Stimulated activated CD4-positive, alpha-beta T cell treated with anti-CD3 and anti-CD28 coated beads, Interleukin-4, amount 100 ng/mL, for 48 hours (primary cell): ENCODE results near the gene NUP210L.
"Not testable (repeated sequence)": the region's sequence is repeated elsewhere in the genome, so short reads cannot be mapped to it uniquely, and the experiment has no call there.

Source experiments
- DNase-seq, 2 donors: peaks; one replicate each; pipeline ENCODE4 v3.0.0-alpha.2; 2020; ENCODE audit warnings: low read depth in 2 of 2

Gene NUP210L

GRCh38 chr1:153995202-153995601, 159.7 kb downstream of the NUP210L start:
- no peak for DNase-seq

DNA sequence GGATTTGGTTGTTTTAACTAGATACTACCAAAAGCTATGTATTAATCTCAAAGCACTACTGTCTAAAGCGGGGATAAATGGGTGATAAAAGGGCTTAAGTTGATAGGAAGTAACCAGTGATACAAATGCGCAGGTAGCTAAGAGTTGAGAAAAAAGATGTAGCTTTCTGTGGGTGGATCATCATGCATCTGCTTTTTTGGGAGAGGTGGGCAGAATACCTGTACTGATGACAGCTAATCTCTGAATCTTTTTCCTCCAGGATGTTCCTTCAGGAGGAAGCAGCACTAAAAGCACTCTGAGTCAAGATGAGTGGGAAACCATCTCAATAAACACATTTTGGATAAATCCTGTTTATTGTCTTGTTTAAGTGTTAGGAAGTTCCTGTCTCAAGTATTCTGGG, 163.1 kb downstream of the NUP210L start:
- no peak for DNase-seq

- no peak for DNase-seq
Measured at GRCh38 chr1:153991151-153991630, 163.7 kb downstream of the NUP210L start.

GRCh38 chr1:153990468-153991150, 164.3 kb downstream of the NUP210L start, which contains the start of gene RPS27:
Gene RPS27 (plus strand): TSS chr1:153990762. CDS start chr1:153990797, 35 bp downstream.
- DNase-seq = peak; percentile 58 to 79

DNA sequence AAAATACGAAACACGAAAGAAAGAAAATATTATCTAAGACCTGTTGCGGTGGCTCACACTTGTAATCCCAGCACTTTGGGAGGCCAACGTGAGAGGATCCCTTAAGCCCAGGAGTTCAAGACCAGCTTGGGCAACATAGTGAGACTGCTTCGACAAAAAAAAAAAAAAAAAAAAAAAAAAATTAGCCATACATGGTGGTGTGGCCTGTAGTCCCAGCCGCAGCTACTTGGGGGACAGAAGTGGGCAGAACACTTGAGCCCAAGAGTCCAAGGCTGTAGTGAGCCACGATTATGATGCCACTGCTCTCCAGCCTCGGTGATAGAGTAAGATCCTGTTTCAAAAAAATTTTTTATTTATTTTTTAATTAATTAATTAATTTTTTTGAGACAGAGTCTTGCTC, 167.3 kb downstream of the NUP210L start:
- DNase-seq = no peak

DNA sequence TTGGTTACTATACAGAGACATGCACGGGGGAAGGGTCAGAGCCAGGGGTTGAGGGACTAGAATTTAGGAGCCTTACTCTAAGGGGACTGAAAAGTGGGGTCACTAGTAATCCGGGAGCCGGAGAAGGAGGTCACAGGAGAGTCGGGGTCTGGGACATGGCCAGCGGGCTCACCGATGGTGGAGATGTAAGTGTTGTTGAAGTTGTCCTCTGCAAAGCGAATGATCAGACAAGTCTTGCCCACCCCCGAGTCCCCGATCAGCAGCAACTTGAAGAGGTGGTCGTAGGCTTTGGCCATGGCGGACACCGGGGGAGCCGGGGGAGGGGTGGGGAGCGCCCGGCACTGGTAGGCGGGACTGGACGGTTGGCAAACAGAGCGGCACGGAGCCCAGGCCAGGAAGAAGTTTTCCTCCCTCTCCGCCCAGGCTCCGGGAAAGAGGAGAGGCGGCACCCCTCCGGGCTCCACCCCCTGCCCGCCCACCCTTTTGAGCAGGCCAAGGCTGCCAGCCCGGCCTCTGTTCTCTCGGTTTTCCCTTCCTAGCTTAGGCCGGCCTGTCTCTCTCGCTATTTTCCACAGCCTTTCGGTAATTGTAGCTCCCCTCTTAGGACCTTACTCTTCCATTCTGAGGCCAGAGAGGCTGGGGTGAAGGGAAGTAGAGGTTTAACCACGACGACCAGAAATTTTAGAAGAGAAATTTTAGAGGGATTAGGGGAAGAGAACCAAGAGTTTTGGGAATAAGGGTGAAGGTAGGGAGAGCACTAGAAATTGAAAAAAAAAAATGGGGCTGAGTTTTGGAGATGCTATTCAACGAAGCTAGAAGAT, 168.7 kb downstream of the NUP210L start, which contains the start of gene RAB13:
TSS of gene RAB13 (minus strand) at position 399 of the 821 bp plus-strand sequence. CDS start at position 296, 103 bp downstream.
- DNase-seq = no peak

GRCh38 chr1:153985341-153985912, 169.4 kb downstream of the NUP210L start:
- peak in 1 of 2 donors; percentile 47 for DNase-seq

DNA sequence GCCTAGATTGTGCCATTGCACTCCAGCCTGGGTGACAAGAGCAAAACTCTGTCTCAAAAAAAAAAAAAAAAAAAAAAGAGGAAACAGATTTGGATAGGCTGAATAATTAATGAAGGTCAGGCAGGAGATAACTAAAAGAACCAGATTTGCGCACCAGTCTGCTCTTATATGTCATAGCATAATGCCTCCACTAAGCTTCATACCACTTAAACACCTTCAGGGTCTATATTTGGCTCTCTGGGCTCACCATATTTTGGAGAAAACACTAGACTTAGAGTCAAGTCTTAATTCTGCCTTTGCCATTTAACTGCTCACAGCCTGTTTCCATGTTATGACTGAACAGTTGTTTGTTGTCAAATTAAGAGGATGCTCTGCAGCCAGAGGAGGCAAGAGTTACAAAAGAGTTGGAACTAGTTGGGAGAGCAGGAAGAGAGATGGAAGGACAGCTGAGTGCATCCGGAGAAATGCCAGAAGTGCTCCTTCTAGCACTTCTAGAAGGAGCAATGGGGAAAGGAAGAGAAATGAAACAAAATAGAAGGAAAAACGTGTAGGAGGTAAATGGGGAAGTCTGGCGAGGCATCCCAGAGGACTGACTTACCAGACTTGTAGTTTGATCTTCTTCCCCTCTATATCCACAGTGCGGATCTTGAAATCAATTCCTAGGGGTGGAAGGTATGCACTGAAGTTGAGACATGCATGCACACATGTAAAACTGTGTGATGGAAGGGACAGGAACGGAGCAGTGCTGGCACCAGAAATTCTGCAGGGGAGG, 170.6 kb downstream of the NUP210L start:
- no peak for DNase-seq

DNA sequence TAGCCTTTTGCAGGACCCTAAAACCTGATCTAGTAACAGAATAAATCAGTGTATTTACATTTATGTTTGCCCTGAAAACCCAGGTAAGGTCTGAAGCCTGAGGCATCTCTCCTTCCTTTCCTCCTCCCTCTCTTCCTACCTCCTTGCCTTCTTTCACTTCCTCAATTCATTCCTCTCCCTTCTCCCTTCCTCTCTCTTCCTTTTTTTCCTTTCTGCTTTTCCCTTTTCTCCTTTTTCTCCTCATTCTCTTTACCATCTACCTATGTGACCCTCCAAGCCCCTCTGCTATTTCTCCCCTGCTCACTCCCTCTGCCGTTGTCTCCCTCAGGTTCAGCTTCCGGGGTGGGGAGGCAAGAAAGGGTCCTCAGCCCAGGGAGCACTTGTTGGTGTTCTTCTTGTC, 173.1 kb downstream of the NUP210L start:
- DNase-seq = not testable (repeated sequence)

GRCh38 chr1:153979091-153979490, 175.8 kb downstream of the NUP210L start:
- not testable (repeated sequence) for DNase-seq

DNA sequence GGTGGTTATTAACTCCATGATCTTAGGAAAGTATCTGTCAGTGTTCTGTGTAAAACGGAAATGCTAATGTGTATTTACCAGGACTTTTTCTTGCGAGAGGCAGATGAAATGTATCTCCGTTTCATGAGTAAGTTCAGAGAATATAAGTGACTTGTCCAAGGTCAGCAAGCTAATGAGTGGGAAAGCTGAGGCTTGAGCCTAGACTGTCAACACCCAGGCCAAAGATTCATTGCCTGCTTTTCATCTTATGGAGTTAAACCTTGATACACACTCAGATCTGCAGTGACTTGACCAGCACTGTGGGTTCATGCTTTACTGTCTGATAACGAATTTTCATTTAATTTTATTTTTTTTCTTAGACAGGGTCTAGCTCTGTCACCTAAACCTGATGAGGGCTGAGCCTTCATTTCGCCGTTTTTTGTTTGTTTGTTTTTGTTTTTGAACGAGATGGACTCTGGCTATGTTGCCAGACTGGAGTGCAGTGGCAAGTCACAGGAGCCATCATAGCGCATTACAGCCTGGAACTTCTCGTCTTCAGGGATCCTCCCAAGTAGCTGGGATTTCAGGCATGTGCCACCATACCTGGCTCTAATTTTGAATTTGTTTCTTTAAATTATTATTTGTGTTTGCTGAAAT, 176.5 kb downstream of the NUP210L start:
- DNase-seq = no peak

DNA sequence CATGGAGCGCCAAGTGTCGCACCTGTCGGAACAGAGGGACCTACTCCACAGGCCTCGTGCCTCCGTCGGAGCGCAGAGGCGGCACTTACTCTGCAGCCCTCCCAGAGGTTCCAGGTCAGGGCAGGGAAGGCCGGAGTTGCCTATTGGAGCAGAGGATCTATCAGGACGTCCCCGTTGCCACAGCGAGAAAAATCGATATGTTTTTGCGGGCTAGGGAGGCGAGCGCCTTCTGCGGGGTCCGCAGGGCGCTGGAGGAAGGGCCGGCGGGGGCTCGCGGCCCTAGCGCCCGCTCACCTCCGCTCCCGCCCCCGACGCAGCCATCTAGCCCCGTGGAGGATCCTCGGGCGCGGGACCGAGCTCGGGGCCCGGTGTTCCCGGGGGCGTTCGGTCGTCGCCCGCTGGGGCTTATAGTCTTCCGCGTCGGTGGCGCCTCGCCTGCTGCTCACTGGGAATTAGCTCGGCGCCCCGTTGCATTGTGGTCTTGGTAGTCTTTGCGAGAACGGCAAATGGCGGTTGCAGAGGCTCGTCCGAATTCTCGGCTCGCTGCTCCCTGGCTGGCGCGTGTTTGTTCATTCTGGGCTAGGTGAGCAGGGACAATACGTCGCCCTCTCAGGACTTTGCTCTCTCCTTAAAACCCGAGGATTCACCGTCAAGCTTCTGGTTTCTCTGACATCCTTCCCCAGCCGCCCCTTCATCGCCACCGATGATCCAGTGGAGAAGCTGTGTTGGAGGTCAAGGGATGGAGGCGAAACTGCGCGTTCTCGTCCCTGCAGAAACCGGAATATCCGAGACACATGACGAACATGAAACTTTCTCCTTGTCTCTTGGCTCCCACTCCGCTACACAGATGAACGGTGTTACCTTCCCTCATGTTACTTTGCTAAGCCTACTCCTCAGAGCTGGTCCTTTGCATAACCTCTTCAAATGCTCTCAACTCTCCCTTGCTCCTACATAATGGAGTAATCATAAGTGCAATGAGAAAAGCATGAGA, 177.3 kb downstream of the NUP210L start, which contains the start of gene JTB:
TSS of gene JTB (minus strand) at position 425 of the 991 bp plus-strand sequence. CDS start at position 3, 422 bp downstream.
- peak; percentile 75 to 84 for DNase-seq

DNA sequence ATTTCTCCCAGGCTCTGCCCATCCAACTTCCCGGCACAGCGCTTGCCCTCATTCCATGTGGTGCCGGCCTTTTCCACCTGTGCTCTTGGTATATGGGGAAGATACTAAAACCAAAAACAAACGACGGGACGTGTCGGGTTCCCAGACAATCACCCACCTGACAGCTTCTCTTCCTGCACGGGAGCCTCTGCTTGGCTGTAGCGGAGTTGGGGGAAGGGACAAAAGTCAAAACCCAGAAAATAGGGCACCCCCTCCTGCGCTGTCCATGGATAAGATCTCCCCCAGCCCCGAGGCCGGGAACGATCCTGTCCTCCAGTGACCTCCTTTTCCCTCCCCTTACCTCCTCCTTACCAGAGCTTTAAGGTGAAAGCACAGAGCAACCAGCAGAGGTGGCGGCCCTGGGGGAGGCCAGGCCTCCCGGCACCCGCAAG, 178.0 kb downstream of the NUP210L start:
- no peak for DNase-seq

DNA sequence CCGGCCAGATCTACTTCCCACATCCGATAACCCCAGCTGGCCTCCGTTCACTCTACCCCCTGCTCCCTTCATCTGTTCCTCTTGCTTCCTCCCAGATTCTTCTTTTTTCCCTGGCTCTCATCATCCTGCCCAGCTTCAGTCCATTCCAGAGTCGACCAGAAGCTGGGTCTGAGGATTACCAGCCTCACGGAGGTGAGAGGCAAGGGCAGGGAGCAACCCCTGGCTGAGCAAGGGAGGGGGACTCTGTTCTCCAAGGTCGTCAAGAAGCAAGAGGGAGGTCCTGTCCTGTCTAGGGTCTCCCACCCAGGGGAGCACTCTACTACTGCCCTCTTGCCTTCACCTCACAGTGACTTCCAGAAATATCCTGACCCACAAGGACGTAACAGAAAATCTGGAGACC, 181.3 kb downstream of the NUP210L start:
- DNase-seq = no peak

DNA sequence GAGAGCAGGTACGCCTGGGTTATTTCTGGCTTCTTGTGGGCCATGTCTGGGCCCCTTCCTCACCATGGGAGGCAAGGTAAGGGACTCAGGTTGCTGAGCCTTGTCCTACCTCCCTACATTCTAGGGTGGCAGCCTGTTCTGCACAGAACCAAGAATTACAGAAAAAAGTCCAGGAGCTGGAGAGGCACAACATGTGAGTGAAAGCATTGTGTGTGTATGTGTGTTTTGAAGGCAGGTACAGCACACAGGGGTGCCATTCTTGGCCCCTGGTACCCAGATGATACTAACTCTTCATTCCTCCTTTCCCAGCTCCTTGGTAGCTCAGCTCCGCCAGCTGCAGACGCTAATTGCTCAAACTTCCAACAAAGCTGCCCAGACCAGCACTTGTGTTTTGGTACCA, 181.8 kb downstream of the NUP210L start:
- DNase-seq = no peak

- no peak for DNase-seq
Measured at GRCh38 chr1:153970346-153970745, 184.5 kb downstream of the NUP210L start.

GRCh38 chr1:153968972-153969371, 185.9 kb downstream of the NUP210L start:
- DNase-seq = no peak

DNA sequence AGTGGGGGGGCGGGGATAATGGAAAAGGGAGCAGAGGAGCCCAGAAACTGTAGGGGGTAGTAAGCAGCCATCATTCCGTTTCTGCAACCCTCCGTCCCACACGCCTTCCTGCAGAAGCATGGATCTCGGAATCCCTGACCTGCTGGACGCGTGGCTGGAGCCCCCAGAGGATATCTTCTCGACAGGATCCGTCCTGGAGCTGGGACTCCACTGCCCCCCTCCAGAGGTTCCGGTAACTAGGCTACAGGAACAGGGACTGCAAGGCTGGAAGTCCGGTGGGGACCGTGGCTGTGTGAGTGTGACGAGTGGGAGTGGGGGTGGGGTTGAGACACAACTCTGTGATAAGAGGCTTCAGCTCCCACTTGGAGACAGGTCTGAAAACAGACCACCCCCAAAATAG, 186.5 kb downstream of the NUP210L start:
- no peak for DNase-seq

- DNase-seq = no peak
Measured at GRCh38 chr1:153968000-153968363, 186.9 kb downstream of the NUP210L start.
